ENCODE results near the gene SRSF4. TPM values are rescaled to one million over a fixed set of nuclear protein-coding genes. Genes with fewer than 3 reads are reported as not detected.
A peak's percentile ranks its signal among the peaks of the same experiment; 100 is the strongest.

SRSF4 gene
- total RNA-seq, 1 experiment from 2014 or later = 31.7 TPM

DNA sequence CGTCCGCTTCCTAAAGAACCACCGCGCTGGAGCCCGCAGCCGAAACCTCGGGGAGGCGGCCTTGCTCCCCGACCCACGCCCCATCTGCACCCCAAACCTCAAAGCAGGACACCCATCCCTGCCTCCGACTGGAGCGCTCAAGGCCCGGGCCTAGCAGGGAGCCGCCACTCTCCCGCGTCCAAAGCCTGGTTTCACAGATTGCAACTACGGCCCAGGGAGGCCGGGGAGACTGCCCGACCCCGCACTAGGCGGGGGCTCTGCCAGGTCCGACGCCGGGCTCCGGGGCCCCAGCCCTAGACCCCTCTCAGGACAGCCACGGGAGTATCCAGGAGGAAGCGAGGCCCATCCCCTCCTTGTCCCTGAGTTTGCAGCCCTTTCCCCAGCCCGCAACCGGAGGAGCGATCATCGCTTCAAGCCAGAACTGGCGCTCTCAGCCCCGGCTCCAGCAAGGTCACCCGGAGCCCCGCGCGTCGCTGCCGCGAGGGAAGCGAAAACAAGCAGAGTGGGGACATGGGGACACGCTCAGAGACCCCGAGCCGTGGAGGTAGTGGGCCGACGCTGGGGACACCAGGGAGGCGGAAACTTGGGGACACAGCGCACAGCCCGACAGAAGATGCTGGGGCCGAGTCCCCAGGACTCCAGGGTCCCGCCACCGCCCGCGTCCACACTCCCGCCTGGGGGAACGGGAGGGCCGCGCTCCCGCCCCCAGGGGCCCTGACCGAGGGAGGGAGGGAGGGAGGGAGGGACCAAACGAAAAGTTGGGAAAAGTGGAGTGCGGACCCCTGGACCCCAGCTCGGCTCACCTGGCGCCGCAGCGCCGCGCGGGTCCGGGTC is 58.4 kb downstream of the SRSF4 start:
- Histone ChIP-seq H4K20me1 (ENCODE audit: insufficient read depth, low read depth, low read length) (no peaks in the 10 kb centered on the region), H3K9ac (ENCODE audit: low read length) (no peak overlapping the region)

DNA sequence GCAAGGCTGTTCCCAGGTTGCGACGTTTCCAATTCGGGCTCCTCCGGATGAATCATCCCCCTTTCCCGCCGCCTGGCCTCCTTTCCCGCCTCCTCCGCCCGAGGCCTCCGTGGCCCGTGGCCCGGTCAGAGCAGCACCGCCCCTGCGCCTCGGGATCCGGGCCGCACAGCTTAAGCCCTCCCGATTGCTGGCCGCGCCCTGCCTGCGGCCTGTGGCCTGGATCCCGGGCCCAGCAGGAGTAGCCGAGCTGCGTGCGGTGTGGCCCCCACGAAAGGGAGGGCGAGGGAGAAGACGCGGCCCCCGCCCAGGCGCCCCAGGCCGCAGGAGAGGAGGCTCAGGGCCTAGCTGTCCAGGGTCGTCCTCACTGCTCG is 59.0 kb downstream of the SRSF4 start:
- peaks cover 7% of the 10 kb centered on the region for H3K4me1 ChIP-seq (ENCODE audit: low read length)
- no peak overlapping the region for H3K4me3 ChIP-seq (ENCODE audit: low read length)
- H3K36me3 ChIP-seq (ENCODE audit: insufficient read depth, low read length) = no peaks in the 10 kb centered on the region
- H3K27ac ChIP-seq (ENCODE audit: low read length) = no peak overlapping the region
- no peak overlapping the region for H3K9ac ChIP-seq (ENCODE audit: low read length)
- H3K9me2 ChIP-seq (replicated peaks; ENCODE audit: insufficient read depth, low read length) = no peaks in the 10 kb centered on the region
- no peak overlapping the region for H3K4me2 ChIP-seq (ENCODE audit: low read depth, low read length, poor library complexity, severe bottlenecking)
- no peaks in the 10 kb centered on the region for H3K27me3 ChIP-seq (ENCODE audit: low read length)
- no peaks in the 10 kb centered on the region for H3K9me3 ChIP-seq (ENCODE audit: low read length)
- DNase-seq = no peak
- no peaks in the 10 kb centered on the region for H4K20me1 ChIP-seq (ENCODE audit: insufficient read depth, low read depth, low read length)
- H3K79me2 ChIP-seq (ENCODE audit: low read length) = no peaks in the 10 kb centered on the region
- no peak overlapping the region for H2AFZ ChIP-seq (ENCODE audit: low read length)

More for the DNA sequence above, 58.4 kb downstream of the SRSF4 start:
- Histone ChIP-seq H2AFZ (ENCODE audit: low read length) (no peak overlapping the region), H3K4me3 (ENCODE audit: low read length) (no peak overlapping the region), H3K36me3 (ENCODE audit: insufficient read depth, low read length) (no peaks in the 10 kb centered on the region), H3K79me2 (ENCODE audit: low read length) (no peaks in the 10 kb centered on the region), H3K4me2 (ENCODE audit: low read depth, low read length, poor library complexity, severe bottlenecking) (no peak overlapping the region), H3K27ac (ENCODE audit: low read length) (no peak overlapping the region), H3K27me3 (ENCODE audit: low read length) (no peaks in the 10 kb centered on the region), H3K4me1 (ENCODE audit: low read length) (peaks cover 7% of the 10 kb centered on the region), H3K9me3 (ENCODE audit: low read length) (no peaks in the 10 kb centered on the region), H3K9me2 (replicated peaks; ENCODE audit: insufficient read depth, low read length) (no peaks in the 10 kb centered on the region)
- no peak for DNase-seq

DNA sequence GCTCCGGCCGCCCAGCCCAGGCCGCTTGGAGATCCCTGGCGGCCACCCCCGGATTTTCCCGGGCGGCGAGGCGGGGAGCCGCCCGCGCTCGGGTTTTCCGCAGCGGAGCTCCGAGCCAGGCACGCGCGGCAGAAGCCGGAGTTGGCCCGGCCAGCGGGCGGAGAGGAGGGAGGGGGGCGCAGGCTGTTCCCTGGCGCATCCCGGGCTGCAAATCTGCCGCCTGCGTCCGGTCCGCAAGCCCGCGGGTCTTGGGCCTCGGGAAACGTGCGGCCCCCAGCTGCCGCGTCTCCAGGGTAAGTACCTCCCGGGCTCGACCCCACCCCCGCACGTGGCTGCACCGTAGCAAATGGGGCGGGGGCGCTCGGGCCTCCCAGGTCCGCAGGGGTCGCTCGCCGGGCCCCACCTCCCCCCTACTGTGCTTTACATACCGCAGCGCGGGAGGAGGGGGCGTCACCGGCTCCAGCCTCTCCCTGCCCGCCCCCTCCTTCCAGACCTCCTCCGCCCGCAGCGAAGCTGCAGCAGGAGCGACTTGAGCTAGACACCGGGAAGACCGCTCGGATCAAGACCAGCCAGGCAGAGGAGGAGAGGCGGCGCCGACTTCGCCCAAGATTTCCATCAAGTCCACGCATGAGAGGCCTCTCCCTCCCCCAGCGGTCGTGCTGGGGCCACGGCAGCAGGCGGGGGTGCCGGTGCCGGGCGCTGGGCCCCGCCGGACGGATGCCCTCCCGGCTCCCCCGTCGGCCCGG is 59.6 kb downstream of the SRSF4 start:
- H3K9me3 ChIP-seq (ENCODE audit: low read length) = no peaks in the 10 kb centered on the region
- H3K9ac ChIP-seq (ENCODE audit: low read length) = no peak overlapping the region
- peaks cover 7% of the 10 kb centered on the region for H3K4me1 ChIP-seq (ENCODE audit: low read length)
- H3K27ac ChIP-seq (ENCODE audit: low read length) = no peak overlapping the region
- H3K4me2 ChIP-seq (ENCODE audit: low read depth, low read length, poor library complexity, severe bottlenecking) = no peak overlapping the region
- no peaks in the 10 kb centered on the region for H4K20me1 ChIP-seq (ENCODE audit: insufficient read depth, low read depth, low read length)
- H3K36me3 ChIP-seq (ENCODE audit: insufficient read depth, low read length) = no peaks in the 10 kb centered on the region
- no peaks in the 10 kb centered on the region for H3K79me2 ChIP-seq (ENCODE audit: low read length)
- H2AFZ ChIP-seq (ENCODE audit: low read length) = no peak overlapping the region
- no peaks in the 10 kb centered on the region for H3K27me3 ChIP-seq (ENCODE audit: low read length)
- H3K9me2 ChIP-seq (replicated peaks; ENCODE audit: insufficient read depth, low read length) = no peaks in the 10 kb centered on the region
- no peak for DNase-seq
- H3K4me3 ChIP-seq (ENCODE audit: low read length) = no peak overlapping the region

DNA sequence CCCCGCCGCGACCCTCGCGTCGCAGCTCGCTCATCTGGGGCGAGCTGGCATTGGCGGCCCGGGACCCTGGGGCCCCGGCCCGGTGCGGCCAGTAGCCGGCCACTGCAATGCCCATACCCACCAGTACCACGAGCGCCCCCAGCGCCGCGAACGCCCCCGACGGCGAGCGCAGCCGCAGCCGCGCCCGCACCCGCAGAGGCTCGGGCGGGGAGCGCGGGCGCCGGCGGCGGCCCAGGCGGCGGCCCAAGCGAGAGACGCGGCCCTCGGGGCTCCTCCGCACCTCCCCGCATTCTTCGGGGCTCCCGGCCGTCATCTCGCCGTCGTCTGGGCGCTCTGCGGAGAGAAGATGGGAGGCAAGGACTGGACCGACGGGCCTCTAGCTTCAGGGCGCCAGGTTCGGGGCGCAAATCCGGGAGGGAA is 60.2 kb downstream of the SRSF4 start:
- Histone ChIP-seq H3K4me3 (ENCODE audit: low read length) (no peak overlapping the region), H3K9ac (ENCODE audit: low read length) (no peak overlapping the region), H3K4me2 (ENCODE audit: low read depth, low read length, poor library complexity, severe bottlenecking) (no peak overlapping the region), H3K79me2 (ENCODE audit: low read length) (no peaks in the 10 kb centered on the region), H2AFZ (ENCODE audit: low read length) (no peak overlapping the region), H3K9me2 (replicated peaks; ENCODE audit: insufficient read depth, low read length) (no peaks in the 10 kb centered on the region), H3K4me1 (ENCODE audit: low read length) (peaks cover 7% of the 10 kb centered on the region), H3K36me3 (ENCODE audit: insufficient read depth, low read length) (no peaks in the 10 kb centered on the region), H4K20me1 (ENCODE audit: insufficient read depth, low read depth, low read length) (no peaks in the 10 kb centered on the region), H3K27ac (ENCODE audit: low read length) (no peak overlapping the region), H3K9me3 (ENCODE audit: low read length) (no peaks in the 10 kb centered on the region), H3K27me3 (ENCODE audit: low read length) (no peaks in the 10 kb centered on the region)
- DNase-seq = no peak

DNA sequence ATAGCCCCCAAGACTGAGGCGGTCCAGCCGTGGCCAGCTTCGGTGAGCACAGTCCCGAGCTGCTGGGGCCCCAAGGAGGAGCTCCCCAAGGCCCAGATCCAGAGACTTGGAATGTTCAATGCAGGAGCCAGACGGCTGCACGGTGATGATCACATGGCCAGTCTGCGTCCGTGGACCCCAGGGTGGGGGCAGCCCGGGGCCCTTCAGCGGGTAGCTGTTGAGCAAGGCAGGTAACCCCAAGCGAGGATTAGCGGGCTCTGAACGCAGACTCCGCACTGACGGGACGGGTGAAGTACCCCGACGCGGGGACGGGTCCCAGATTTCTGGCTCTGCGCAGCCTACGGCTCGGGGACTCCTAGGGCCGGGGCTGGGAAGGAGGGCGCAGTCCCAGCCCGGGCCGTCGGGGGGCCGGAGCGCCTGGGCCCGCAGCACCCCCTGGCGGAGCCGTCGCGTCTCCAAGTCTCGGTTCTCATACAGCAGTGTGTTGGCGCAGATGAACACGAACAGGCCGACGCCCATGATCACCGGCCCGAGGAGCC is 60.7 kb downstream of the SRSF4 start:
- no peak overlapping the region for H3K27ac ChIP-seq (ENCODE audit: low read length)
- H3K9me3 ChIP-seq (ENCODE audit: low read length) = no peaks in the 10 kb centered on the region
- peaks cover 7% of the 10 kb centered on the region for H3K4me1 ChIP-seq (ENCODE audit: low read length)
- H3K9me2 ChIP-seq (replicated peaks; ENCODE audit: insufficient read depth, low read length) = no peaks in the 10 kb centered on the region
- DNase-seq = peak; percentile 83
- no peak overlapping the region for H3K9ac ChIP-seq (ENCODE audit: low read length)
- H2AFZ ChIP-seq (ENCODE audit: low read length) = no peak overlapping the region
- H3K36me3 ChIP-seq (ENCODE audit: insufficient read depth, low read length) = no peaks in the 10 kb centered on the region
- no peak overlapping the region for H3K4me2 ChIP-seq (ENCODE audit: low read depth, low read length, poor library complexity, severe bottlenecking)
- no peaks in the 10 kb centered on the region for H3K27me3 ChIP-seq (ENCODE audit: low read length)
- H4K20me1 ChIP-seq (ENCODE audit: insufficient read depth, low read depth, low read length) = no peaks in the 10 kb centered on the region
- H3K79me2 ChIP-seq (ENCODE audit: low read length) = no peaks in the 10 kb centered on the region
- H3K4me3 ChIP-seq (ENCODE audit: low read length) = no peak overlapping the region

DNA sequence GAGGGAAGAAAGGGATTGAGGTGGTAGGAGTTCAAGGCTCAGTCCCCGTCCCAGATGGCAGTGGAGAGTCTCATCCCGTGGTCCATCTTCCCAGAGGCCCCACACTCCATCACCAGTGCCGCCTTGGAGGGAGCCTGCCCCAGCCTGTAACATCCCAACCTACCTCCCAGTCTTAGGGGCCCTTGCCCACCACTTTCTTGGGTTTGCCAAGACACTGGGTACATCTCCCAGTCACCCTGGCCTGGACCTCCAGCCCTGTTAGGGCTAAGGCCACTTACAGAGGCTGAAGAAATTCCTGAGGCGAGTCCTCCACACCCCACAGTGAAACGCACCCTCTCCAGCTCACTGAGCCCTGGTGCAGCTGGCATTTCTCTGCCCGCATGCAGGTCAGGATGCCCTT is 61.3 kb downstream of the SRSF4 start:
- no peaks in the 10 kb centered on the region for H3K9me3 ChIP-seq (ENCODE audit: low read length)
- no peak overlapping the region for H2AFZ ChIP-seq (ENCODE audit: low read length)
- peaks cover 7% of the 10 kb centered on the region for H3K4me1 ChIP-seq (ENCODE audit: low read length)
- H3K9ac ChIP-seq (ENCODE audit: low read length) = no peak overlapping the region
- DNase-seq = no peak
- no peak overlapping the region for H3K4me3 ChIP-seq (ENCODE audit: low read length)
- no peaks in the 10 kb centered on the region for H3K36me3 ChIP-seq (ENCODE audit: insufficient read depth, low read length)
- no peak overlapping the region for H3K27ac ChIP-seq (ENCODE audit: low read length)
- no peaks in the 10 kb centered on the region for H3K9me2 ChIP-seq (replicated peaks; ENCODE audit: insufficient read depth, low read length)
- H3K4me2 ChIP-seq (ENCODE audit: low read depth, low read length, poor library complexity, severe bottlenecking) = no peak overlapping the region
- H3K79me2 ChIP-seq (ENCODE audit: low read length) = no peaks in the 10 kb centered on the region
- H4K20me1 ChIP-seq (ENCODE audit: insufficient read depth, low read depth, low read length) = no peaks in the 10 kb centered on the region
- no peaks in the 10 kb centered on the region for H3K27me3 ChIP-seq (ENCODE audit: low read length)

DNA sequence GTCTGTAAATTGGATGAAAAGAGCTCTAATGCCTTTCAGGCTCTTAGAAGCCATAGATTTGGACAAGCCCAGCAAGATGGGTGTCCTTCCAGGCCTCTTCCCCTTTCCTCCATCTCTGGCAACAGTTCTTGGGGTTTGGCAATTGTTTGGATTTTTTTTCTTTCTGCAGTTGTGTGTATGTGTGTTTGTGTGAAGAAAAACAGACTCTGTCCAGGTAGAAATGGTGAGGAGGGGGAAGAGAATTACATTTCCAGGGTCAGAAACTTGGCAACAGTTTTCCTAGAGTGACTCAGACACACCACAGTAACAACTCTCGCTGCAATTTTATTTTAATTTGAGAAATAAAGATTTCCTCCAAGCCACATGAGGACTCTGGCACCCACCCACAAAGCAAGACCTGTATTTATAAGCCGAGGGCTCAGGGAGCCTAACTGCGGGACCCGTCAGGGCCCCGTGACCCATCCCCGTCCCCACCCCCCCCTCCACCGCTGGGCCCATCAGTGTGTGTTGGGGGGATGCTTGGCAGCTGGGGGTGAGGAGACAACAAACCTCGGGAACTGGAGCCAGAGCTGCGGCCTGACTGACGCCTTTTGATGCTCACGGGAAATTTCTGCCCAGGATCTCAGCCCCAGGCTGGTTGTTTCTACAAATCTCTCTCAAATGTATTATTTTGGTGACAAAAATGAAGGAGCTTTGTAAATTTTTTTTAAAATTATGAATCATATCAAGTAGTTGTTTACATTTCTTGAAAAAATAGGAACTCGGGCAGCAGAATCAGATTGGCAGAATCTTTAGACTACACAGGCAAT is 62.4 kb downstream of the SRSF4 start:
- no peak for DNase-seq
- no peak overlapping the region for H3K9ac ChIP-seq (ENCODE audit: low read length)
- no peaks in the 10 kb centered on the region for H3K9me3 ChIP-seq (ENCODE audit: low read length)

DNA sequence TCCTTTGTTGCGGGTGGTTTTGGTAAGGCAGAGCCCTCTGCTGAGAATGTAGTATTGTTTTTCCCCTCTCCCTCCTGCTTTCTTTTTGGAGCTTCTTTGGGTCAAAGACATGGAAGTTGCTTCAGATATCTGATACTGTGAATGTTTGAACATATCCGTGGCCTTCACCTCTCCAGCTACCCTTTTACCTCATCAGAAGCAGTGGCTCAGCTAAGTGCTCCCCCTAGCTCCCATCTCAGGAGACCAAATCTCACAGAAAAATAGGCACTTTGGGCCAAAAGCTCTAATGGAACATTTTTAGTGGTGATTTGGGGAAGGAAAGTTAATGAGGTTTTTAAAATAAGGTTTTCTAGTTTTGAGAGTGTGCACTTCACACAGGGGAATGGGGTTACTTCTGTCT is 64.3 kb downstream of the SRSF4 start:
- Histone ChIP-seq H3K4me1 (ENCODE audit: low read length) (no peaks in the 10 kb centered on the region), H3K4me3 (ENCODE audit: low read length) (no peak overlapping the region), H2AFZ (ENCODE audit: low read length) (no peak overlapping the region), H3K4me2 (ENCODE audit: low read depth, low read length, poor library complexity, severe bottlenecking) (no peak overlapping the region), H3K9me2 (replicated peaks; ENCODE audit: insufficient read depth, low read length) (no peaks in the 10 kb centered on the region), H3K9me3 (ENCODE audit: low read length) (no peaks in the 10 kb centered on the region), H3K27me3 (ENCODE audit: low read length) (no peaks in the 10 kb centered on the region), H3K36me3 (ENCODE audit: insufficient read depth, low read length) (no peaks in the 10 kb centered on the region), H4K20me1 (ENCODE audit: insufficient read depth, low read depth, low read length) (no peaks in the 10 kb centered on the region), H3K9ac (ENCODE audit: low read length) (no peak overlapping the region), H3K27ac (ENCODE audit: low read length) (no peak overlapping the region), H3K79me2 (ENCODE audit: low read length) (no peaks in the 10 kb centered on the region)
- DNase-seq = no peak

More for the DNA sequence above, 62.4 kb downstream of the SRSF4 start:
- H2AFZ ChIP-seq (ENCODE audit: low read length) = no peak overlapping the region
- H3K36me3 ChIP-seq (ENCODE audit: insufficient read depth, low read length) = no peaks in the 10 kb centered on the region
- H3K27me3 ChIP-seq (ENCODE audit: low read length) = no peaks in the 10 kb centered on the region
- H3K27ac ChIP-seq (ENCODE audit: low read length) = no peak overlapping the region
- no peaks in the 10 kb centered on the region for H3K9me2 ChIP-seq (replicated peaks; ENCODE audit: insufficient read depth, low read length)
- H4K20me1 ChIP-seq (ENCODE audit: insufficient read depth, low read depth, low read length) = no peaks in the 10 kb centered on the region
- no peaks in the 10 kb centered on the region for H3K79me2 ChIP-seq (ENCODE audit: low read length)
- no peak overlapping the region for H3K4me2 ChIP-seq (ENCODE audit: low read depth, low read length, poor library complexity, severe bottlenecking)
- peaks cover 3% of the 10 kb centered on the region; the same call in 1 of the 2 replicates for H3K4me1 ChIP-seq (ENCODE audit: low read length)
- H3K4me3 ChIP-seq (ENCODE audit: low read length) = no peak overlapping the region
